GM19468 (cell line): ENCODE data around the gene FSTL4.

Experiments
- ATAC-seq: cut with Tn5 transposase; IDR thresholded peaks from one replicate; pipeline ENCODE4 v1.9.1; 2021; ENCODE audit warnings: mild to moderate bottlenecking, moderate library complexity, moderate number of reproducible peaks; ENCODE audit not compliant: unreplicated experiment; ENCODE audit errors: extremely low read depth

Gene FSTL4

GRCh38 chr5:133316346-133317343, 295.7 kb downstream of the FSTL4 start:
- no peak for ATAC-seq

- ATAC-seq = no peak
Observed at GRCh38 chr5:133314086-133314485, 298.3 kb downstream of the FSTL4 start.

- ATAC-seq = no peak
Observed at GRCh38 chr5:133311176-133311575, 301.2 kb downstream of the FSTL4 start.

GRCh38 chr5:133309984-133310621, 302.2 kb downstream of the FSTL4 start:
- ATAC-seq = no peak

GRCh38 chr5:133309166-133309795, 303.1 kb downstream of the FSTL4 start:
- no peak for ATAC-seq

- no peak for ATAC-seq
Observed at GRCh38 chr5:133307275-133307674, 305.1 kb downstream of the FSTL4 start.

- ATAC-seq = no peak
Observed at GRCh38 chr5:133304707-133305216, 307.6 kb downstream of the FSTL4 start.

- no peak for ATAC-seq
Observed at GRCh38 chr5:133304178-133304577, 308.2 kb downstream of the FSTL4 start.

- no peak for ATAC-seq
Observed at GRCh38 chr5:133303298-133303697, 309.0 kb downstream of the FSTL4 start.

GRCh38 chr5:133299728-133300127, 312.6 kb downstream of the FSTL4 start:
- no peak for ATAC-seq

GRCh38 chr5:133299021-133299420, 313.3 kb downstream of the FSTL4 start:
- ATAC-seq = no peak

- ATAC-seq = no peak
Observed at GRCh38 chr5:133298447-133298846, 313.9 kb downstream of the FSTL4 start.

GRCh38 chr5:133297293-133297692, 315.0 kb downstream of the FSTL4 start:
- no peak for ATAC-seq

- no peak for ATAC-seq
Observed at GRCh38 chr5:133296624-133297023, 315.7 kb downstream of the FSTL4 start.

- ATAC-seq = no peak
Observed at GRCh38 chr5:133295520-133295919, 316.8 kb downstream of the FSTL4 start.

GRCh38 chr5:133294380-133294779, 318.0 kb downstream of the FSTL4 start:
- no peak for ATAC-seq

GRCh38 chr5:133293960-133294359, 318.4 kb downstream of the FSTL4 start:
- no peak for ATAC-seq

GRCh38 chr5:133292300-133292699, 320.0 kb downstream of the FSTL4 start:
- ATAC-seq = no peak

- no peak for ATAC-seq
Observed at GRCh38 chr5:133291524-133291923, 320.8 kb downstream of the FSTL4 start.

GRCh38 chr5:133290669-133291240, 321.6 kb downstream of the FSTL4 start:
- ATAC-seq = no peak
